Measurements from ENCODE around the gene UCK1. TPM values are rescaled to one million over a fixed set of nuclear protein-coding genes. Genes with fewer than 3 reads are reported as not detected.
A peak's percentile ranks its signal among the peaks of the same experiment; 100 is the strongest.

UCK1 gene
- total RNA-seq, 1 donor from 2014 or later = 21.9 TPM

DNA sequence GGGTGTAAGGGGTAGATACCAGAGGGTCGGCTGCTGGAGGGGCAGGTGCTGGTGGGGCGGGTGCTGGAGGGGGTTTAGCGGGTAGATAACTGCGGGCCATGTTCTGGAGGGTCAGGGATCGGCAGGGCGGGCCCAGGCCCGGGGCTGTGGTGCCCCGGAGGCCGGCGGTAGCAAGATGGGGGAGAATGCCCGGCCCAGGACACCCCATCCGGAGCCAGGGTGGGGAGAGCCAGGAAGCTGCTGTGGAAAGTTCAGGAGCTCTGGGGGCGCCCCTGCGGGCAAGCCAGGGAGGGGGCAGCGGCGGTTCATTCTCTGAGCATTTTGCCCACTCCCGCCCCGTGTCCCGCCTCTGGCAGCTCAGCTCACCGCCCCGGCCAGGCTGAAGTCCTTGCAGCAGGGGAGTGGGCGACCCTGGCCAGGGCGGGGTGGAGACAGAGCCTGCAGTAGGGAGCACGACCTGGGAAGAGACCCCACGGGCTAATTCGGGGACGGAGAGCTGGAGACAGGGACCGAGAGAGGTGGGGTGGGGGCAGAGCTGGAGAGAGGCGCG lies 14.8 kb upstream of the UCK1 start:
- Mint-ChIP-seq H3K9me3 (peaks cover 18% of the 10 kb centered on the region), H3K4me3 (peak overlapping the region; percentile 17), H3K4me1 (no peaks in the 10 kb centered on the region), H3K36me3 (peaks cover 8% of the 10 kb centered on the region), H3K27ac (no peak overlapping the region), H3K27me3 (ENCODE audit: low read depth) (peaks cover 25% of the 10 kb centered on the region)
- TF ChIP-seq, protein P1, sequence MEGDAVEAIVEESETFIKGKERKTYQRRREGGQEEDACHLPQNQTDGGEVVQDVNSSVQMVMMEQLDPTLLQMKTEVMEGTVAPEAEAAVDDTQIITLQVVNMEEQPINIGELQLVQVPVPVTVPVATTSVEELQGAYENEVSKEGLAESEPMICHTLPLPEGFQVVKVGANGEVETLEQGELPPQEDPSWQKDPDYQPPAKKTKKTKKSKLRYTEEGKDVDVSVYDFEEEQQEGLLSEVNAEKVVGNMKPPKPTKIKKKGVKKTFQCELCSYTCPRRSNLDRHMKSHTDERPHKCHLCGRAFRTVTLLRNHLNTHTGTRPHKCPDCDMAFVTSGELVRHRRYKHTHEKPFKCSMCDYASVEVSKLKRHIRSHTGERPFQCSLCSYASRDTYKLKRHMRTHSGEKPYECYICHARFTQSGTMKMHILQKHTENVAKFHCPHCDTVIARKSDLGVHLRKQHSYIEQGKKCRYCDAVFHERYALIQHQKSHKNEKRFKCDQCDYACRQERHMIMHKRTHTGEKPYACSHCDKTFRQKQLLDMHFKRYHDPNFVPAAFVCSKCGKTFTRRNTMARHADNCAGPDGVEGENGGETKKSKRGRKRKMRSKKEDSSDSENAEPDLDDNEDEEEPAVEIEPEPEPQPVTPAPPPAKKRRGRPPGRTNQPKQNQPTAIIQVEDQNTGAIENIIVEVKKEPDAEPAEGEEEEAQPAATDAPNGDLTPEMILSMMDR (IDR thresholded peaks at IDR 0.05; ENCODE audit: unreplicated experiment) = no peak
- no peak for DNase-seq (ENCODE audit: low spot score in 2 of 2, unreplicated experiment in 2 of 2)

DNA sequence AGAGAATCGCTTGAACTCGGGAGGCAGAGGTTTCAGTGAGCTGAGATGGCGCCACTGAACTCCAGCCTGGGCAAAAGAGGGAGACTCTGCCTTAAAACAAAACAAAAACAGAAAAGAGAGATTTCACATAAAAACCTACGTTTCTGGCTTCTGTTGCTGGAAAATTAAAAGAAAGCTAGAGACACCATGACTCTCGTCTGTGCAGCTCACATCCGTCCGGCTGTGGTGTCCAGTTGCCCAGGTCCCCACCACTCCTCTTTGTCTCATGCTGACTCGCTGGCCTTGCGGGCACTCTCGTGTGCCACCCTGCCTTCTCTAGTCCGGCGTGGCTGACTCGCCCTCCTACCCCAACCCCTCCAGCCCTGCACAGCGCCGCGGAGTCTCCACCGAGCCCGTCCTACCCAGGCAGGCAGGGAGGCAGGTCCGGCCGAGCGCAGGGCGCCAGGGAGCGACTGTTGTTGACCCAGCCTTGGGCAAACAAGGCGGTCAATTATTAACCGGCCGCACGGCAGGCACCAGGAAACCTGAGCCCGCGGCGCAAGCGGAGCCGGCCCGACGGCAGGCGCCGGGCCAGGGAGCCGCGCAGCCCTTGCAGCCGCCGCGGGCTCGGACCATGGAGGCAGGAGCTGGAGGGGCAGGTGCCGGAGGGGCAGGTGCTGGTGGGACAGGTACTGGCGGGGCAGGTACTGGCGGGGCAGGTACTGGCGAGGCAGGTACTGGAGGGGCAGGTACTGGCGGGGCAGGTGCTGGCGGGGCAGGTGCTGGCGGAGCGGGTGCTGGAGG lies 14.1 kb upstream of the UCK1 start, which contains the start of gene PRRT1B:
Gene PRRT1B (plus strand): TSS at position 521 of the 783 bp plus-strand sequence. CDS start 93 bp downstream, at position 614.
- DNase-seq (ENCODE audit: low spot score in 2 of 2, unreplicated experiment in 2 of 2) = no peak
- peaks cover 18% of the 10 kb centered on the region for H3K9me3 Mint-ChIP-seq
- no peaks in the 10 kb centered on the region for H3K4me1 Mint-ChIP-seq
- peak within 1 kb of the TSS; percentile 17 for H3K4me3 Mint-ChIP-seq
- H3K27ac Mint-ChIP-seq = no peak within 1 kb of the TSS
- TF ChIP-seq, protein P1 (IDR thresholded peaks at IDR 0.05; ENCODE audit: unreplicated experiment) = no peak
- H3K27me3 Mint-ChIP-seq (ENCODE audit: low read depth) = peaks cover 25% of the 10 kb centered on the region
- peaks cover 8% of the 10 kb centered on the region for H3K36me3 Mint-ChIP-seq

DNA sequence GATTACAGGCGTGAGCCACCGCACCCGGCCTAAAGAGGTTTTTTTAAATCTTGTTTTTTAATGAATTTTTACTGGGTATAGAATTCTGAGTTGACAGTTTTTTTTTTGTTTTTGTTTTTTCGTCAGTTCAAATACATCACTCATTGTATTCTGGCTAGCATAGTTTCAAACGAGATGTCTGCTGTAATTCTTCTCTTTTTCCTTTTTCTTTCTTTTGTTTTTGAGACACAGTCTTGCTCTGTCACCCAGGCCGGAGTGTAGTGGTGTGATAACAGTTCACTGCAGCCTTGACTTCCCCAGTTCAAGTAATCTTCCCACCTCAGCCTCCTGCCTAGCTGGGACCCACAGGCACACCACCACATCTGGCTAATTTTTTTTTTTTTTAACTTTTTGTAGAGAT lies 12.1 kb upstream of the UCK1 start:
- H3K4me1 Mint-ChIP-seq = no peaks in the 10 kb centered on the region
- H3K27ac Mint-ChIP-seq = no peak overlapping the region
- no peak for DNase-seq (ENCODE audit: low spot score in 2 of 2, unreplicated experiment in 2 of 2)
- peaks cover 18% of the 10 kb centered on the region for H3K9me3 Mint-ChIP-seq
- no peak overlapping the region for H3K4me3 Mint-ChIP-seq
- TF ChIP-seq, protein P1 (IDR thresholded peaks at IDR 0.05; ENCODE audit: unreplicated experiment) = no peak
- peaks cover 14% of the 10 kb centered on the region for H3K27me3 Mint-ChIP-seq (ENCODE audit: low read depth)
- H3K36me3 Mint-ChIP-seq = peaks cover 8% of the 10 kb centered on the region

DNA sequence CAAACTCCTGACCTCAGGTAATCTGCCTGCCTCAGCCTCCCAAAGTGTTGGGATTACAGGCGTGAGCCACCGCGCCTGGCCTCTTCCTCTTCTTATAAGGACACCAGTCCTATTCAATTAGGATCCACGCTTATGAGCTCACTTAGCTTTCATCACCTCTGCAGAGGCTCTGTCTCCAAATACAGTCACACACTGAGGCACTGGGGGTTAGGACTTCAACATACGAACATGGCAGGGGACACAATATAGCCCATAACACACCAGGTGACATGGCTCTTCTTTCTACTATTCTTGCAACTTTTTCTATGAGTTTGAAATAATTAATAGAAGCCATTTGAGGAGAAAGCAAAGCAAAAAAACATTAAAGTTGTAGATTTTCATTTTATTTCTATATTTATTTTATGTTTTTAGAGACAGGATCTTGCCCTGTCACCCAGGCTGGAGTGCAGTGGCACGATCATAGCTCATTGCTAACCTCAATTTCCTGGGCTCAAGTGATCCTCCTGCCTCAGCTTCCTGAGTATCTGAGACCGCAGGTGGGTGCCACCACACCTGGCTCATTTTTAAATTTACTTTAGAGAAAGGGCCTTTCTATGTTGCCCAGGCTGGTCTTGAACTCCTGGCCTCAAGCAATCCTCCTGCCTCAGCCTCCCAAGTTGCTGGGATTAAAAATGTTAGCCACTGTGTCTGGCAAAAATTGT lies 8.3 kb upstream of the UCK1 start:
- Mint-ChIP-seq H3K27ac (no peak overlapping the region), H3K36me3 (peaks cover 6% of the 10 kb centered on the region), H3K4me1 (no peaks in the 10 kb centered on the region), H3K4me3 (no peak overlapping the region), H3K9me3 (peaks cover 15% of the 10 kb centered on the region), H3K27me3 (ENCODE audit: low read depth) (no peaks in the 10 kb centered on the region)
- TF ChIP-seq, protein P1 (IDR thresholded peaks at IDR 0.05; ENCODE audit: unreplicated experiment) = no peak
- no peak for DNase-seq (ENCODE audit: low spot score in 2 of 2, unreplicated experiment in 2 of 2)

DNA sequence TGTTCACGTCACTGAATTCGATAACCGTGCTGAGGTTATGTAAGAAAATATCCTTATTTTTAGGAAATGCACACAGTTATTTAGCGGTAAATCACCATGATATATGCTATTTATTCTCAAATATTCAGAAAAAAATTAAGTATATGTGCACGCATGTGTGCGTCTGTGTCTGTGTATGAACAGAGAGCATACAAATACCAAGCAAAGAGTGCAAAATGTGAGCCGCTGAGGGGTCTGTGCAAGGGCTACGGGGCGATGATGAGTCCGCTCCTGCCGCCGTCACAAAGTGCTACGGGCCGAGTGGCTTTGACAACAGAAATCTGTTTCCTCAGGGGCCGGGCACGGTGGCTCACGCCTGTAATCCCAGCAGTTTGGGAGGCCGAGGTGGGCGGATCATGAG lies 6.9 kb upstream of the UCK1 start:
- Mint-ChIP-seq H3K9me3 (peaks cover 7% of the 10 kb centered on the region), H3K4me1 (no peaks in the 10 kb centered on the region), H3K27ac (no peak overlapping the region), H3K27me3 (ENCODE audit: low read depth) (no peaks in the 10 kb centered on the region), H3K36me3 (no peaks in the 10 kb centered on the region), H3K4me3 (no peak overlapping the region)
- TF ChIP-seq, protein P1 (IDR thresholded peaks at IDR 0.05; ENCODE audit: unreplicated experiment) = no peak
- DNase-seq (ENCODE audit: low spot score in 2 of 2, unreplicated experiment in 2 of 2) = no peak

All from mesothelial cell of epicardium (in vitro differentiated cells).